Endothelial cell (in vitro differentiated cells): Measurements from ENCODE around the gene EXOC2. TPM values are rescaled to one million over a fixed set of nuclear protein-coding genes. Genes with fewer than 3 reads are reported as not detected.

Experiments used
- DNase-seq: peaks from one replicate; pipeline ENCODE4 v3.0.0; 2021; ENCODE audit warnings: low spot score
- H3K27ac Mint-ChIP-seq: one replicate; pipeline ENCODE4 v1.8.0; 2021; ENCODE audit warnings: mixed read lengths, inconsistent platforms; ENCODE audit not compliant: unreplicated experiment
- H3K27me3 Mint-ChIP-seq: one replicate; pipeline ENCODE4 v1.8.0; 2021; ENCODE audit warnings: mild to moderate bottlenecking, moderate library complexity, mixed read lengths, inconsistent platforms; ENCODE audit not compliant: unreplicated experiment
- H3K36me3 Mint-ChIP-seq: one replicate; pipeline ENCODE4 v1.8.0; 2021; ENCODE audit warnings: mild to moderate bottlenecking, low read depth, mixed read lengths, inconsistent platforms; ENCODE audit not compliant: unreplicated experiment
- H3K4me1 Mint-ChIP-seq: one replicate; pipeline ENCODE4 v1.8.0; 2021; ENCODE audit warnings: mild to moderate bottlenecking, mixed read lengths, inconsistent platforms; ENCODE audit not compliant: unreplicated experiment
- H3K4me3 Mint-ChIP-seq: one replicate; pipeline ENCODE4 v1.8.0; 2021; ENCODE audit warnings: mild to moderate bottlenecking, mixed read lengths, inconsistent platforms; ENCODE audit not compliant: unreplicated experiment
- H3K9me3 Mint-ChIP-seq: one replicate; pipeline ENCODE4 v1.8.0; 2021; ENCODE audit warnings: mixed read lengths, inconsistent platforms; ENCODE audit not compliant: unreplicated experiment
- total RNA-seq: library from RNA; stranded (reverse); fragmentation: NEBNext Ultra II Directional; extraction: Animal tissue kit (Norgen Biotek cat#: 25700); gene quantifications from one replicate; pipeline ENCODE4 v1.2.1, GENCODE V29; 2021; ENCODE audit not compliant: unreplicated experiment
- TF ChIP-seq, protein P1 (sequence below): fragments of 200-600 bp; sonication (generic); IDR thresholded peaks from one replicate; pipeline ENCODE4 v1.5.0; 2021; ENCODE audit warnings: antibody characterized with exemption; ENCODE audit not compliant: unreplicated experiment

Gene EXOC2
- total RNA-seq, 1 donor from 2014 or later = 34.6 TPM

DNA sequence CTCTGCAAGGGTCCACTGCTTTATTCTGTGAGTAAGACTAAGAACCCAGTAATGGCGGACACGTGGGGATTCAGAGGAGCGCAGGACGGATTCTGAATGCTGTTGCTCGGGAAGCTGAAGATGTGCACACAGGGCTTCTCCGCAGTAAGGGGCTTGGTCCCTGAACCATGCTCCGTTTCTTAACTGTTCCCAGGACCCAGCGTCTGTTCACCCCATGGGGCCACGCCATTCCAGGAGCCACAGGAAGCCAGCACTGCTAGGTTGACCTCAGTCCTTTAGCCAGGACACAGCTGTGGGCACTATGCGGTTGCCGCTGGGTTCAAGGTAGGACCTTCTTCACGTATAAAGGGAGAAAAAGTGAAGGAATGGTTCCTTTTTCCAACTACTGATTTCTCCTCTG lies 241.6 kb downstream of the EXOC2 start:
- TF ChIP-seq, protein P1, sequence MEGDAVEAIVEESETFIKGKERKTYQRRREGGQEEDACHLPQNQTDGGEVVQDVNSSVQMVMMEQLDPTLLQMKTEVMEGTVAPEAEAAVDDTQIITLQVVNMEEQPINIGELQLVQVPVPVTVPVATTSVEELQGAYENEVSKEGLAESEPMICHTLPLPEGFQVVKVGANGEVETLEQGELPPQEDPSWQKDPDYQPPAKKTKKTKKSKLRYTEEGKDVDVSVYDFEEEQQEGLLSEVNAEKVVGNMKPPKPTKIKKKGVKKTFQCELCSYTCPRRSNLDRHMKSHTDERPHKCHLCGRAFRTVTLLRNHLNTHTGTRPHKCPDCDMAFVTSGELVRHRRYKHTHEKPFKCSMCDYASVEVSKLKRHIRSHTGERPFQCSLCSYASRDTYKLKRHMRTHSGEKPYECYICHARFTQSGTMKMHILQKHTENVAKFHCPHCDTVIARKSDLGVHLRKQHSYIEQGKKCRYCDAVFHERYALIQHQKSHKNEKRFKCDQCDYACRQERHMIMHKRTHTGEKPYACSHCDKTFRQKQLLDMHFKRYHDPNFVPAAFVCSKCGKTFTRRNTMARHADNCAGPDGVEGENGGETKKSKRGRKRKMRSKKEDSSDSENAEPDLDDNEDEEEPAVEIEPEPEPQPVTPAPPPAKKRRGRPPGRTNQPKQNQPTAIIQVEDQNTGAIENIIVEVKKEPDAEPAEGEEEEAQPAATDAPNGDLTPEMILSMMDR = no peak
- H3K27me3 Mint-ChIP-seq = peaks cover 7% of the 10 kb centered on the region
- peaks cover 8% of the 10 kb centered on the region for H3K36me3 Mint-ChIP-seq
- no peak for DNase-seq
- H3K4me1 Mint-ChIP-seq = no peaks in the 10 kb centered on the region
- H3K4me3 Mint-ChIP-seq = no peak overlapping the region
- no peak overlapping the region for H3K27ac Mint-ChIP-seq
- peaks cover 5% of the 10 kb centered on the region for H3K9me3 Mint-ChIP-seq

DNA sequence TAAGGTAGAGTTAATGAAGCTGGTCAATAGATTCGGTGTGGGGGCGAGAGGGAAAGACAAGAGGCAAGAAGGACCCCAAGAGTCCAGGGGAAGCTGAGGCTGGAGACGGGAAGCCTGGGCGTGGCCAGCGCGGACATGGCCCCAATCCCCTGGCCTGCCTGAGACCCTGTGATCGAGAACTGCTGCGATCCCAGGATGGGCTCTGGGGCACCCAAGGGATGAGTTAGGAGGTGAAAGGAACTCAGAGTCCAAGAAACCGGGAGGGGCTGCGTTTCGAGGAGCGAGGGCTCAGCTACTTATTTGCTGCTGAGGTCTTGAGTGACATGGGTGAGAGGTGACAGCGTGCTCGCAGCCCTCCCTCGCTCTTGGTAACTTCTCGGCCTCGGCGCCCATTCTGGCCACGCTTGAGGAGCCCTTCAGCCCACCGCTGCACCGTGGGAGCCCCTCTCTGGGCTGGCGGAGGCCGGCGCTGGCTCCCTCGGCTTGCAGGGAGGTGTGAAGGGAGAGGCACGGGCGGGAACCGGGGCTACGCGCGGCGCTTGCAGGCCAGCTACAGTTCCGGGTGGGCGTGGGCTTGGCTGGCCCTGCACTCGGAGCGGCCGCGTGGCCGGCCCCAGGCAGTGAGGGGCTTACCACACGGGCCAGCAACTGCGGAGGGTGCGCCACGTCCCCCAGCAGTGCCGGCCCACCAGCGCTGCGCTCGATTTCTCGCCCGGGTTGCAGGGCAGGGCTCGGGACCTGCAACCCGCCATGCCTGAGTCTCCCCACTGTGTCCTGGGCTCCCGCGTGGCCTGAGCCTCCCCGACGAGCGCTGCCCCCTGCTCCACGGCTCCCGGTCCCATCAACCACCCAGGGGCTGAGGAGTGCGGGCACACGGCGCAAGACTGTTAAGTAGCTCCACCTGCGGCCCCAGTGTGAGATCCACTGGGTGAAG lies 243.2 kb downstream of the EXOC2 start:
- Mint-ChIP-seq H3K27ac (no peak overlapping the region), H3K9me3 (peaks cover 5% of the 10 kb centered on the region), H3K36me3 (peaks cover 8% of the 10 kb centered on the region), H3K4me3 (no peak overlapping the region), H3K4me1 (no peaks in the 10 kb centered on the region), H3K27me3 (peaks cover 7% of the 10 kb centered on the region)
- no peak for DNase-seq
- TF ChIP-seq, protein P1 = no peak

DNA sequence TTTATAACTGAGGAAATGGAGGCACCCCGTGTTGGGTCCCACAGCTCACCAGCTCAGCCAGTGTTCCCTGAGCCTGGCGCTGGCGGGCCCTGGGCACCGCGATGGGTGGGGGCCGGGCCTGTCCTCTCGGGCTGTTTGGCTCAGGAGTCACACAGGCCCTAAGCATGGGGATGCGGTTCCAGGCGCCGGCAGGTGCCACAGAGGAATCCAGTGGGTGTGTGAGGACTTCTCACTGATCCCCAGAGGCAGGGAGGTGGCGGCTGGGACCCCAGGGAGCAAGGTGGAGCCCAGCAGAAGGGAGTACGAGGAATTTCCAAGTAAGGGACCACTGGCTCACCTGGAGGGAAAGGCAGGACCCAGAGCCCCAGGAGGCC lies 243.9 kb downstream of the EXOC2 start:
- TF ChIP-seq, protein P1 = no peak
- no peak for DNase-seq
- Mint-ChIP-seq H3K27me3 (peaks cover 7% of the 10 kb centered on the region), H3K4me3 (no peak overlapping the region), H3K27ac (no peak overlapping the region), H3K9me3 (peaks cover 5% of the 10 kb centered on the region), H3K4me1 (no peaks in the 10 kb centered on the region), H3K36me3 (peaks cover 8% of the 10 kb centered on the region)

DNA sequence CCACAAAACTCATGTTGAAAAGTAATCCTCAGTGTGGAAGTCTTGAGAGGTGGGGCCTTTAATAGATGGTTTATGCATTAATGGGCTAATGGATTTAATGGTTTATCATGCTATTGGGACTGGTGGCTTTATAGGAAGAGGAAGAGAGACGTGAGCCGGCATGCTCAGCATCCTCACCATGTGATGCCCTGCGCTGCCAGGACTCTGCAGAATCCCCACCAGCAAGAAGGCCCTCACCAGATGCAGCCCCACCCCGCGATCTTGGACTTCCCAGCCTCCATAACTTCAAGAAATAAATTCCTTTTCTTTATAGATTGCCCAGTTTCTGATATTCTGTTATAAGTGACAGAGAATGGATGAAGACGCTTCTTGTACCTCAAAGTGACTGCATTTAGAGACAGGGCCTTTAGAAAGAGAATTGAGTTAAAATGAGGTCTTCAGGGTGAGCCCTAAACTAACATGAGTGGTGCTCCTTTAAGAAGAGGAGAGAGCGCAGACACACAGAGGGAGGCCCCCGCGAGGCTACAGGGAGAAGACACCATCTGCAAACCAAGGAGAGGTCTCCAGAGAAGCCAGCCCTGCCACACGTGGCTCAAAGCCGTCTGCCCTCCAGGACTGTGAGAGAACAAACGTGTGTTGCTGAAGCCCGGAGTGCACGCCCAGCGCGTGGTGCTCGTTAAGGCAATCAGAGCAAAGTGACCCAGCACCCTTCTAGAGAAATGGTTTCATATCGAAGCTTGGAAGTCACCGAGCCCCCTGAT lies 244.5 kb downstream of the EXOC2 start:
- TF ChIP-seq, protein P1 = no peak
- Mint-ChIP-seq H3K9me3 (peaks cover 5% of the 10 kb centered on the region), H3K4me1 (no peaks in the 10 kb centered on the region), H3K36me3 (peaks cover 8% of the 10 kb centered on the region), H3K27ac (no peak overlapping the region), H3K4me3 (no peak overlapping the region), H3K27me3 (peaks cover 8% of the 10 kb centered on the region)
- no peak for DNase-seq
